Esophagus squamous epithelium (tissue), 4 donors: ENCODE data around the gene CARD6.

ENCODE experiments used
- POLR2A ChIP-seq, 4 donors: fragments of 450-650 bp; IDR thresholded peaks; one replicate each; pipeline ENCODE4 v1.6.1; 2017; ENCODE audit warnings: antibody characterized with exemption in 4 of 4, mild to moderate bottlenecking in 4 of 4, moderate library complexity in 3 of 4
- TF ChIP-seq, protein P1 (sequence below), 6 experiments: fragments of 450-650 bp in 4 of 6; fragments of 200-600 bp in 2 of 6; sonication (generic) in 2 of 6; IDR thresholded peaks; one replicate each; pipeline ENCODE4 v1.5.1; 2016 to 2019; ENCODE audit warnings: antibody characterized with exemption in 6 of 6, mild to moderate bottlenecking in 4 of 6, moderate library complexity in 4 of 6

DNA sequence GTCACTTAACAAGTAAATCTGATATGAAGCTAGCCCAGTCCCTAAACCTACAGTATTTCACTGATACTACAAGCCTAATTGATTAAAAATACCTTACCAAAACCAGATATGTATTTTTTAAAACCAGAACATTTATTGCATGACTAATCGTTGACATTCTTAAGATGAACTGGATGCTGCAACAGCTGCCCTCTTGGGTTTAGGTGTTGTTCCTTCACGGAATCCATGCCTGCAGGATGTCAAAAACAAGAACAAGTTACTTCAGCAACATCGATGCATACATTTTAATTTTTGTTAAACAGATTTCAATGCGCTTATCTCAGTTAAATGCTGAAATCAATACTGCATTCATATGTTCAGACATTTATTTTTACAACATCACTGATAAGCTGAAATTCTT lies 8.8 kb upstream of the CARD6 start:
- TF ChIP-seq, protein P1, sequence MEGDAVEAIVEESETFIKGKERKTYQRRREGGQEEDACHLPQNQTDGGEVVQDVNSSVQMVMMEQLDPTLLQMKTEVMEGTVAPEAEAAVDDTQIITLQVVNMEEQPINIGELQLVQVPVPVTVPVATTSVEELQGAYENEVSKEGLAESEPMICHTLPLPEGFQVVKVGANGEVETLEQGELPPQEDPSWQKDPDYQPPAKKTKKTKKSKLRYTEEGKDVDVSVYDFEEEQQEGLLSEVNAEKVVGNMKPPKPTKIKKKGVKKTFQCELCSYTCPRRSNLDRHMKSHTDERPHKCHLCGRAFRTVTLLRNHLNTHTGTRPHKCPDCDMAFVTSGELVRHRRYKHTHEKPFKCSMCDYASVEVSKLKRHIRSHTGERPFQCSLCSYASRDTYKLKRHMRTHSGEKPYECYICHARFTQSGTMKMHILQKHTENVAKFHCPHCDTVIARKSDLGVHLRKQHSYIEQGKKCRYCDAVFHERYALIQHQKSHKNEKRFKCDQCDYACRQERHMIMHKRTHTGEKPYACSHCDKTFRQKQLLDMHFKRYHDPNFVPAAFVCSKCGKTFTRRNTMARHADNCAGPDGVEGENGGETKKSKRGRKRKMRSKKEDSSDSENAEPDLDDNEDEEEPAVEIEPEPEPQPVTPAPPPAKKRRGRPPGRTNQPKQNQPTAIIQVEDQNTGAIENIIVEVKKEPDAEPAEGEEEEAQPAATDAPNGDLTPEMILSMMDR (IDR thresholded peaks at IDR 0.05), result no peak
- TF ChIP-seq POLR2A (IDR thresholded peaks at IDR 0.05), result no peak
